ENCODE measurements around the gene TMEM252.

The TMEM252 gene

DNA sequence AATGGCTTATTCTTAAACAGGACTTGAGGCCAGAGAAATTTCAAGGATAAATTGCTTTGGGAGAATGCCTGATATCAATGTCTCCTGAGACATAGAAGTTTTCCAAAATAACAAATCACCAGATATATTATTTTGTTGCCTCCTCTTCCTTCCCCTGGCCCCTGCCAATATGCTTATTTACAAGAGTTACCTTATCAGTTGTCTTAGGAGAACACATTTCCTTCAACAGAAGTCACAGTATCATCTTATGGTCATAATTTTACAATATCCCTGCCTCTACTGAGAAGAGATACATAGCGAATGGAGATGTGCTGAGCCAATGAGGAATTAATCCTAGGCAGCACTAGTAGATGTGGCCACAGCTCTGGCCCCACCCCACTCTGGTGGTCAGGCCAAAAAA is 43.1 kb downstream of the TMEM252 start:
- no peak overlapping the region for H3K27ac ChIP-seq (ENCODE audit: low read depth, low read length)
- peaks cover 98% of the 10 kb centered on the region for H3K27me3 ChIP-seq (ENCODE audit: control insufficient read depth, insufficient read depth, low read length)
- no peaks in the 10 kb centered on the region for H3K36me3 ChIP-seq (ENCODE audit: control insufficient read depth, insufficient read depth, low read length)
- no peak overlapping the region for H3K4me3 ChIP-seq (ENCODE audit: low read depth, low read length)
- H3K9ac ChIP-seq (ENCODE audit: low read length), result no peak overlapping the region
- H3K4me1 ChIP-seq (ENCODE audit: control insufficient read depth, insufficient read depth, low read length), result no peaks in the 10 kb centered on the region
- no peaks in the 10 kb centered on the region for H3K9me3 ChIP-seq (ENCODE audit: control insufficient read depth, insufficient read depth, low read depth, low read length)

DNA sequence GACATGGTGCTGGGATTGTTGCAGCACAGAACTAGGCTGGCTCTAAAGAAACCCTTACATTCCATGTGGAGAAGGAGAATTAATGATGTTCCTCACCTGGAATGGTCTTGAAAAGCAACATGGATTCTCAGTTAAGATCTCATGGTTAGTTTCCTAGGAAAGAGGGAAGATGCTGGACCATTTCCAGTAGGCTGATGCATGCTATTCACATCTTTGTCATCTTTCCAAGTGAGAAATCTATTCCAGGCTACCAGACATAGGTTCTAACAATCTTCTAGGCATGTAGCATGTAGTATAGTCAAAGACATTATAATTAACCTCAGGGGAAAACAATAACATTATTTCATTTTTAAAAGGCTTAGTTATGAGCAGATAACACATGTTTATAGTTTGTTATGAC is 44.3 kb downstream of the TMEM252 start:
- Histone ChIP-seq H3K36me3 (ENCODE audit: control insufficient read depth, insufficient read depth, low read length) (no peaks in the 10 kb centered on the region), H3K4me3 (ENCODE audit: low read depth, low read length) (no peak overlapping the region), H3K27ac (ENCODE audit: low read depth, low read length) (no peak overlapping the region), H3K9ac (ENCODE audit: low read length) (no peak overlapping the region), H3K4me1 (ENCODE audit: control insufficient read depth, insufficient read depth, low read length) (no peaks in the 10 kb centered on the region), H3K27me3 (ENCODE audit: control insufficient read depth, insufficient read depth, low read length) (peaks cover 98% of the 10 kb centered on the region), H3K9me3 (ENCODE audit: control insufficient read depth, insufficient read depth, low read depth, low read length) (no peaks in the 10 kb centered on the region)

DNA sequence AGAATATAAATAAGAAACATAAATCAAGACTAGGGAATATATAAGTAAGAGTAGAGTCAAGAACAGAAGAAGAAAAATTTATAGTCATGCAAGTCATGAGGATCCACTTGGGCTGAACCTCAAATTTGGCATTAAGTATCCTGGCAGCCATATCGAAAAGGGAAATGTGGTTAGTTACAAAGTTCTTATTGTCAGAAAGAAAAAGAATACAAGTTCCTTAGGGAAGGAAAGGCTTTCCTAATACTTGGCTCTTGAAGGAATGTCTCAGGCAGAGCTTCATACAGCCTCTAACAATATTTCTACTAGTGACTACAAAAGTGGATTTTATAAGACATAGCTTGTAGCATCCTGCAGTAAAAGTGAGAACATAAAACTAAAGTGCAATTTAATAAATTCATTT is 45.4 kb downstream of the TMEM252 start:
- H3K4me1 ChIP-seq (ENCODE audit: control insufficient read depth, insufficient read depth, low read length), result no peaks in the 10 kb centered on the region
- no peak overlapping the region for H3K9ac ChIP-seq (ENCODE audit: low read length)
- H3K36me3 ChIP-seq (ENCODE audit: control insufficient read depth, insufficient read depth, low read length), result no peaks in the 10 kb centered on the region
- no peak overlapping the region for H3K27ac ChIP-seq (ENCODE audit: low read depth, low read length)
- H3K27me3 ChIP-seq (ENCODE audit: control insufficient read depth, insufficient read depth, low read length), result peaks cover 92% of the 10 kb centered on the region
- H3K4me3 ChIP-seq (ENCODE audit: low read depth, low read length), result no peak overlapping the region
- no peaks in the 10 kb centered on the region for H3K9me3 ChIP-seq (ENCODE audit: control insufficient read depth, insufficient read depth, low read depth, low read length)

DNA sequence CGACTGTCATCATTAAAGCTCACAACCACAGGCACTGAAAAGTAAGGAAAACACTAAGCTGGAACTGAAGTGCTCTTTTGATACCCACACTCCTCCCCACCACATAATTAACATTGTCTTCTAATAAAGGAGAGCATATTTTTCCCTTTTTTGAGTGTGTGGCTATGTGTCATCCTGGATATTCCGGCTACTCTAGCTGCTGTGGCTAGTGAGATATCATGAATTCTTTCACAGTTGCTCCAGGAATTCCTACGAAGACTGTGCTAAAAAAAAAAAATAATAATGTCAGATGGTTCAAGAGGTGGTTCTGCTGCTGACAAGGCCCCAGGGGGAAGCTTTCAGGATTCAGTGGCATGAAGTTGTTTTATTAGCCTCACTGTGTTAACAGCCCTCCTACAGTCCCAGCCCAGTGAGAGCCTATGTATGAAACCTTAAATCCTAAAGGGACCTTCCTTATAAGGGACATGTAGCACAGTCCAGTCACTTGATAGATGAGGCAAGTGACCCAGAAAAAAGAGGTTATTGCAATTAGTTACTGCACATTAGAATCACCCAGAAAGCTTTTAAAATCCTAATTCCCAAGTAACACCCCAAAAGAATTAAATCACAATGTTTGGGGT is 46.6 kb downstream of the TMEM252 start:
- H3K4me1 ChIP-seq (ENCODE audit: control insufficient read depth, insufficient read depth, low read length), result no peaks in the 10 kb centered on the region
- H3K9ac ChIP-seq (ENCODE audit: low read length), result no peak overlapping the region
- no peaks in the 10 kb centered on the region for H3K36me3 ChIP-seq (ENCODE audit: control insufficient read depth, insufficient read depth, low read length)
- H3K9me3 ChIP-seq (ENCODE audit: control insufficient read depth, insufficient read depth, low read depth, low read length), result no peaks in the 10 kb centered on the region
- no peak overlapping the region for H3K27ac ChIP-seq (ENCODE audit: low read depth, low read length)
- no peak overlapping the region for H3K4me3 ChIP-seq (ENCODE audit: low read depth, low read length)
- peaks cover 84% of the 10 kb centered on the region for H3K27me3 ChIP-seq (ENCODE audit: control insufficient read depth, insufficient read depth, low read length)

DNA sequence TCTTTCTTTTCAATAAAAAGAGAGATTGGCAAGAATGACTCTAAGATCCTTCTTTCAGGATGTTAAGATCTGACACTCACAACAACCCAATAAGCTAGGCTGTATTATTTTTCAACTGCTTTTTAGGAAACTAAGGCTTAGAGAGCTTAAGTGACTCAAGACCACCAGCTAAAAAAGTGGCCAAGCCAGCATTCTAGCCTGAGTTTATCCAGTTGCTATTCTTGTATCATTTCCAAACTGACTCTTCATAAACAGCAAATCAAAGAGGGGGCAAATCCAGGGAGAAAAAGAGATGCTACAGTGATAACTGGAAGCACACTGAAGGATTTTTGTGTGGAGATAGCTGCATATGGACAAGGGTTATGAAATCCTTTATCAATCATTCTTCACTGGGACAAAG is 47.1 kb downstream of the TMEM252 start:
- H3K9ac ChIP-seq (ENCODE audit: low read length), result no peak overlapping the region
- no peaks in the 10 kb centered on the region for H3K4me1 ChIP-seq (ENCODE audit: control insufficient read depth, insufficient read depth, low read length)
- no peak overlapping the region for H3K4me3 ChIP-seq (ENCODE audit: low read depth, low read length)
- no peak overlapping the region for H3K27ac ChIP-seq (ENCODE audit: low read depth, low read length)
- H3K27me3 ChIP-seq (ENCODE audit: control insufficient read depth, insufficient read depth, low read length), result peaks cover 84% of the 10 kb centered on the region
- no peaks in the 10 kb centered on the region for H3K9me3 ChIP-seq (ENCODE audit: control insufficient read depth, insufficient read depth, low read depth, low read length)
- no peaks in the 10 kb centered on the region for H3K36me3 ChIP-seq (ENCODE audit: control insufficient read depth, insufficient read depth, low read length)

DNA sequence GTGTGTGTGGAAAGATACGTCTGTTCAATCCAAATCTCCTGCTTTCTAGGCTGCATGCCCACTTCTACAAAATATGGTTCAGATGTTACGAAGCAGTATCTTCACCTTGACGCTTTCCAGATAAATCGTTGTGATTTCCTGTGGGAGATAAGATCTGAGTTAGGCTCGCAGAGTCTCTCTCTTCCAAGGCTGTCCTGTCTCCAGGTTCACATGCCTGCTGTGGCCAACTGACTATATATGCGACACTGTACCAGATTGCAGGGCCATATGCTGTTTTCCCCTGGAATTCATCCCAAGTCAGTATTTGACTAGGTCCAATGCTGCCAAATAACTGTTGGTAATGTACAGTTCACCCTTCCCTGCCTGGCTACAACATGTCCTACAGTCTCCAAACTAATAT is 47.9 kb downstream of the TMEM252 start:
- Histone ChIP-seq H3K27ac (ENCODE audit: low read depth, low read length) (no peak overlapping the region), H3K4me1 (ENCODE audit: control insufficient read depth, insufficient read depth, low read length) (no peaks in the 10 kb centered on the region)

DNA sequence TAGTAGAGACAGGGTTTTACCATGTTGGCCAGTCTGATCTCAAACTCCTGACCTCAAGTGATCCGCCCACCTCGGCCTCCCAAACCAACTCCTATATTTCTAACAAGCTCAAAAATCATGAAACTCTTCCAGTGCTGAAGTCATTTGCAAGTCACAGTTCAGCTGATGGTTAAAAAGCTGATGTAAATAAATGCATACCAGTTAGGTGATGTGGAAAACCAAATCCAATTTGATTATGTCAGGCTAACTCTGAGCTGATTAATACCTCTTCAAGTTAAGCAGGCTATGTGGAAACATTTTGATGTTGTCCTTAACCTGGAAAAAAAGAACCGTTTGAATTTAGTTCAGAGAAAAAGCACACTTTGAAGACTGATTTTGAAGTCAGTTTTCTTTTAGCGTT is 51.0 kb downstream of the TMEM252 start:
- Histone ChIP-seq H3K4me1 (ENCODE audit: control insufficient read depth, insufficient read depth, low read length) (no peaks in the 10 kb centered on the region), H3K4me3 (ENCODE audit: low read depth, low read length) (no peak overlapping the region), H3K36me3 (ENCODE audit: control insufficient read depth, insufficient read depth, low read length) (no peaks in the 10 kb centered on the region), H3K9ac (ENCODE audit: low read length) (no peak overlapping the region), H3K27me3 (ENCODE audit: control insufficient read depth, insufficient read depth, low read length) (peaks cover 66% of the 10 kb centered on the region), H3K9me3 (ENCODE audit: control insufficient read depth, insufficient read depth, low read depth, low read length) (peaks cover 6% of the 10 kb centered on the region), H3K27ac (ENCODE audit: low read depth, low read length) (no peak overlapping the region)

More for the DNA sequence above, 47.9 kb downstream of the TMEM252 start:
- no peak overlapping the region for H3K9ac ChIP-seq (ENCODE audit: low read length)
- H3K9me3 ChIP-seq (ENCODE audit: control insufficient read depth, insufficient read depth, low read depth, low read length), result no peaks in the 10 kb centered on the region
- H3K36me3 ChIP-seq (ENCODE audit: control insufficient read depth, insufficient read depth, low read length), result no peaks in the 10 kb centered on the region
- H3K4me3 ChIP-seq (ENCODE audit: low read depth, low read length), result no peak overlapping the region
- peaks cover 81% of the 10 kb centered on the region for H3K27me3 ChIP-seq (ENCODE audit: control insufficient read depth, insufficient read depth, low read length)

DNA sequence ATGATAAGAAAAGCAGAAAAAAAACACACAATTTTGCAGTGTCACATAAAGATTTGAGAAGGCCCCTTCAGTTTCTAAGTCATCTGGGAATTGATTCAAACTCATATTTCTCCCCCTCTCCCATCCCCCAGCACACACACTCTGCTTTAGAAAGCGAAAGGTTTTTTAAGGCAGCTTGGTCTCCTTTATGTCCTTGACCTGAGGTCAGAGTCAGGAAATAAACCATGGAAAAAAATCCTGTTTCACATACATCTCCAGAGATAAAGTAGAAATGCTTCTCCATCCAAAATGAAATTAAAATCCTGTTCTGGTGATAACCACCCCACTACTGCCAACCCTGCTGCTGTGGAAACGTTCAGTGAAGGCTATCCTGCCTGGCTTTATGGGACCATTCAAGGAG is 52.6 kb downstream of the TMEM252 start:
- Histone ChIP-seq H3K4me1 (ENCODE audit: control insufficient read depth, insufficient read depth, low read length) (no peaks in the 10 kb centered on the region), H3K4me3 (ENCODE audit: low read depth, low read length) (no peak overlapping the region), H3K9ac (ENCODE audit: low read length) (no peak overlapping the region), H3K27ac (ENCODE audit: low read depth, low read length) (no peak overlapping the region), H3K9me3 (ENCODE audit: control insufficient read depth, insufficient read depth, low read depth, low read length) (peaks cover 6% of the 10 kb centered on the region), H3K27me3 (ENCODE audit: control insufficient read depth, insufficient read depth, low read length) (peaks cover 60% of the 10 kb centered on the region), H3K36me3 (ENCODE audit: control insufficient read depth, insufficient read depth, low read length) (no peaks in the 10 kb centered on the region)

All from HUES6 (cell line).